HG02763 (cell line): ENCODE measurements around the gene KCNQ1OT1.

ENCODE experiments used
- ATAC-seq: cut with Tn5 transposase; IDR thresholded peaks from one replicate; pipeline ENCODE4 v1.9.1; 2021; ENCODE audit warnings: mild to moderate bottlenecking, moderate library complexity; ENCODE audit not compliant: unreplicated experiment

The KCNQ1OT1 gene

GRCh38 chr11:2574043-2574552 is 125.7 kb downstream of the KCNQ1OT1 start:
- no peak for ATAC-seq

- ATAC-seq, result no peak
These were observed 126.4 kb downstream of the KCNQ1OT1 start for GRCh38 chr11:2573240-2574042.

GRCh38 chr11:2572491-2573239 is 127.1 kb downstream of the KCNQ1OT1 start:
- no peak for ATAC-seq

GRCh38 chr11:2571598-2572281 is 128.1 kb downstream of the KCNQ1OT1 start:
- no peak for ATAC-seq

GRCh38 chr11:2570841-2571597 is 128.8 kb downstream of the KCNQ1OT1 start:
- ATAC-seq, result no peak

GRCh38 chr11:2570211-2570811 is 129.5 kb downstream of the KCNQ1OT1 start:
- no peak for ATAC-seq

- ATAC-seq, result no peak
These were observed 130.0 kb downstream of the KCNQ1OT1 start for GRCh38 chr11:2569731-2570210.

- no peak for ATAC-seq
These were observed 130.5 kb downstream of the KCNQ1OT1 start for GRCh38 chr11:2569321-2569721.

GRCh38 chr11:2567026-2567671 is 132.6 kb downstream of the KCNQ1OT1 start:
- no peak for ATAC-seq

GRCh38 chr11:2566223-2567025 is 133.4 kb downstream of the KCNQ1OT1 start:
- no peak for ATAC-seq

- no peak for ATAC-seq
These were observed 134.2 kb downstream of the KCNQ1OT1 start for GRCh38 chr11:2565447-2566222.

- ATAC-seq, result no peak
These were observed 135.0 kb downstream of the KCNQ1OT1 start for GRCh38 chr11:2564588-2565425.

GRCh38 chr11:2564008-2564530 is 135.7 kb downstream of the KCNQ1OT1 start:
- no peak for ATAC-seq

GRCh38 chr11:2563213-2564007 is 136.4 kb downstream of the KCNQ1OT1 start:
- no peak for ATAC-seq

- ATAC-seq, result no peak
These were observed 136.9 kb downstream of the KCNQ1OT1 start for GRCh38 chr11:2562890-2563212.
